ENCODE data around the gene SLC5A5.

- no peak for TF ChIP-seq CTCF (IDR thresholded peaks at IDR 0.05)
- TF ChIP-seq POLR2A (IDR thresholded peaks at IDR 0.05), result no peak
Measured at GRCh38 chr19:17929056-17929455, 57.3 kb downstream of the SLC5A5 start.
